ENCODE data around the gene RASEF. TPM values are rescaled to one million over a fixed set of nuclear protein-coding genes. Genes with fewer than 3 reads are reported as not detected.

Gene RASEF
- total RNA-seq = under 1 TPM; 0.07 to 0.08 TPM

DNA sequence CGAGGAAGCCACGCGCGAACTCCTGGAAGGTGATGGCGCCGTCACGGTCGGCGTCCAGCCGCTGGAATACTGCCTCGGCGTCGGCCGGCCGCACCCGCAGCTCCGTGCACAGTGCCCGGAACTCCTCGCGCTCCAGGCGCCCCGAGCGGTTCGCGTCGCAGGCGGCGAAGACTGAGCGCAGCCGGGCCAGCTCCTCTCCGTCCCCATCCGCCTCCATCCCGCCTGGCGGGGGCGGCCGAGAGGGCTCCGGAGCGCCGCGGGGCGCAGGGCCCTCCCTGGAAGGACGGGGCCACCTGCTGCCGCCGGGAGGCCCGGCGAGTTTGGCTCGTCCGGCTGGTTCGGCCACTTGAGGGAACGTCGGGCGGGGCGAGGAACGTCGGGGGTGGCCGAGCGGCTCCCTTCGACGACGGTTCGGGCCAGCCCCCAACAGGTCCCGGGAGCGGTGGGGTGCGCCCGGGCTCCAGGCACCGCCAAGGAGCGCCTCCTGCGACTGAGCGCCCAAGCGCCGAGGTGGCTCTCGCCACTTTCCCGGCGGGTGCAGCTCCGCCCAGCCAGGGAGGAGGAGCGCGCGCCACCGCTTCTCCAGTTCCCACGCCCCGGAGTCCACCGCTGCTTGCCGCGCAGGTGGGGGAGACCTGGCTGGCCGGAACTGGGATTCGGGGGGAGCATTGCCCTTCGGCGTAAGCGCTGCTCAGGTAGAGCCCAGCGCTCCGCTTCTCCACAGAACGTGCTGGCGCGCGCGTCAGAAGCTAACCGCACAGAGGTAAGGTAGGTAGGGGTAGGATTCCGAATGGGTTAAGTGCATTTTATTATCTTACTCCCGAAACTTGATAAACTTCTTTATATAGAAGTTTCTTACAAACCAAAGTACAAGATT, at the start of gene RASEF:
Gene RASEF, minus strand, starts transcription at position 492 of the 877 bp plus-strand sequence. Its CDS starts 275 bp downstream, at position 217.

